Fibroblast of mammary gland (primary cell): ENCODE results near the gene METTL1.

Experiments used
- DNase-seq: peaks from one replicate; pipeline ENCODE4 v3.0.0-alpha.2; 2010; ENCODE audit warnings: low read depth
- H3K4me3 ChIP-seq: 2 replicates; pipeline ENCODE4 v1.5.1; 2011; ENCODE audit warnings: low read depth, mild to moderate bottlenecking, low read length, moderate library complexity; ENCODE audit not compliant: control insufficient read depth
- CTCF ChIP-seq: conservative IDR thresholded peaks from 2 replicates; pipeline ENCODE4 v1.5.1; 2011; ENCODE audit warnings: low read depth, low read length, inconsistent platforms; ENCODE audit not compliant: control insufficient read depth, insufficient read depth

METTL1 gene

GRCh38 chr12:57795354-57795753 is 23.4 kb upstream of the METTL1 start:
- no peak overlapping the region for H3K4me3 ChIP-seq

GRCh38 chr12:57793920-57794319 is 22.0 kb upstream of the METTL1 start:
- TF ChIP-seq CTCF = no peak
- no peak overlapping the region for H3K4me3 ChIP-seq
- DNase-seq = peak; percentile 89

More at GRCh38 chr12:57795354-57795753, 23.4 kb upstream of the METTL1 start:
- DNase-seq = no peak
- TF ChIP-seq CTCF = no peak

- H3K4me3 ChIP-seq = no peak overlapping the region
- no peak for DNase-seq
- no peak for TF ChIP-seq CTCF
Measured at GRCh38 chr12:57783861-57784260, 12.0 kb upstream of the METTL1 start.

- no peak for TF ChIP-seq CTCF
- peak overlapping the region; percentile 100 for H3K4me3 ChIP-seq
- DNase-seq = no peak
Measured at GRCh38 chr12:57783466-57783801, 11.5 kb upstream of the METTL1 start.

GRCh38 chr12:57782608-57783465 is 10.9 kb upstream of the METTL1 start, which contains the start of gene TSFM:
TSFM (plus strand) TSS chr12:57782787; CDS start chr12:57782802, 15 bp downstream.
- peak; percentile 82 for TF ChIP-seq CTCF
- peak within 1 kb of the TSS; percentile 100 for H3K4me3 ChIP-seq
- DNase-seq = peak; percentile 93

GRCh38 chr12:57782243-57782607 is 10.3 kb upstream of the METTL1 start:
- H3K4me3 ChIP-seq = peak overlapping the region; percentile 100
- no peak for DNase-seq
- TF ChIP-seq CTCF = no peak
